GM12865 (cell line): ENCODE results near the gene MCM5.

Experiments used
- DNase-seq: peaks from one replicate; pipeline ENCODE4 v3.0.0; 2010; ENCODE audit warnings: low read depth
- H3K4me3 ChIP-seq: 2 replicates; pipeline ENCODE4 v1.5.1; 2011; ENCODE audit warnings: mild to moderate bottlenecking, low read depth, low read length, control low read depth
- CTCF ChIP-seq: IDR thresholded peaks from 2 replicates; pipeline ENCODE4 v1.5.1; 2011; ENCODE audit warnings: low read length, control low read depth, low read depth, inconsistent platforms; ENCODE audit not compliant: insufficient read depth; ENCODE audit errors: missing control alignments

The MCM5 gene

GRCh38 chr22:35369996-35370395 lies 29.9 kb upstream of the MCM5 start:
- DNase-seq: no peak
- no peak for TF ChIP-seq CTCF
- H3K4me3 ChIP-seq: no peak overlapping the region

GRCh38 chr22:35373781-35374180 lies 26.2 kb upstream of the MCM5 start:
- H3K4me3 ChIP-seq: no peak overlapping the region
- TF ChIP-seq CTCF: no peak
- DNase-seq: no peak

- TF ChIP-seq CTCF: no peak
- H3K4me3 ChIP-seq: no peak overlapping the region
- no peak for DNase-seq
Measured at GRCh38 chr22:35375031-35375430, 24.9 kb upstream of the MCM5 start.

- no peak for TF ChIP-seq CTCF
- no peak overlapping the region for H3K4me3 ChIP-seq
- DNase-seq: no peak
Measured at GRCh38 chr22:35375526-35375925, 24.4 kb upstream of the MCM5 start.

GRCh38 chr22:35376728-35377472 lies 23.0 kb upstream of the MCM5 start:
- H3K4me3 ChIP-seq: peak overlapping the region; percentile 29; the same call in 1 of the 2 replicates
- peak; percentile 92 for DNase-seq
- no peak for TF ChIP-seq CTCF

- TF ChIP-seq CTCF: no peak
- DNase-seq: no peak
- no peak overlapping the region for H3K4me3 ChIP-seq
Measured at GRCh38 chr22:35377735-35378134, 22.2 kb upstream of the MCM5 start.

- no peak for DNase-seq
- TF ChIP-seq CTCF: no peak
- H3K4me3 ChIP-seq: no peak overlapping the region
Measured at GRCh38 chr22:35378621-35379020, 21.3 kb upstream of the MCM5 start.
